Esophagus muscularis mucosa (tissue), 4 donors: ENCODE measurements around the gene MLKL. TPM values are rescaled to one million over a fixed set of nuclear protein-coding genes. Genes with fewer than 3 reads are reported as not detected.

Source experiments
- DNase-seq: peaks from one replicate; pipeline ENCODE4 v3.0.0-alpha.2; 2017; ENCODE audit errors: extremely low spot score
- H3K27ac ChIP-seq, 4 donors: fragments of 200-600 bp; sonication (generic); replicated peaks in 1 of 4; 1 replicate in 3 of 4; 2 replicates in 1 of 4; pipeline ENCODE4 v1.5.1; 2016 to 2019; ENCODE audit warnings: mild to moderate bottlenecking in 1 of 4
- H3K27me3 ChIP-seq, 4 donors: fragments of 200-600 bp; sonication (generic); one replicate each; pipeline versions ENCODE4 v1.5.1 to v1.6.0; 2016 to 2019
- H3K36me3 ChIP-seq, 4 donors: fragments of 200-600 bp; sonication (generic); one replicate each; pipeline ENCODE4 v1.5.1; 2016 to 2019
- H3K4me1 ChIP-seq, 4 donors: fragments of 200-600 bp; sonication (generic); one replicate each; pipeline ENCODE4 v1.5.1; 2016 to 2019
- H3K4me3 ChIP-seq, 4 donors: fragments of 200-600 bp; sonication (generic); 1 replicate in 2 of 4; 2 replicates in 2 of 4; pipeline ENCODE4 v1.5.1; 2016 to 2019; ENCODE audit warnings: mild to moderate bottlenecking in 4 of 4, moderate library complexity in 1 of 4
- H3K9me3 ChIP-seq, 4 donors: fragments of 200-600 bp; sonication (generic); 1 replicate in 3 of 4; 2 replicates in 1 of 4; pipeline ENCODE4 v1.5.1; 2016 to 2019
- CTCF ChIP-seq, 3 experiments: fragments of 200-600 bp in 2 of 3; fragments of 450-650 bp in 1 of 3; sonication (generic) in 2 of 3; IDR thresholded peaks; one replicate each; pipeline ENCODE4 v1.5.1; 2017 to 2019; ENCODE audit warnings: antibody characterized with exemption in 3 of 3, mild to moderate bottlenecking in 2 of 3, moderate library complexity in 1 of 3
- EP300 ChIP-seq: sonication (generic); formaldehyde crosslinking; IDR thresholded peaks from one replicate; pipeline ENCODE4 v1.6.1; 2017; ENCODE audit warnings: antibody characterized with exemption
- POLR2A ChIP-seq: fragments of 450-650 bp; IDR thresholded peaks from one replicate; pipeline ENCODE4 v1.6.1; 2017; ENCODE audit warnings: antibody characterized with exemption, moderate library complexity, mild to moderate bottlenecking, low read depth
- POLR2AphosphoS5 ChIP-seq, 2 donors: sonication (generic); formaldehyde crosslinking; IDR thresholded peaks; one replicate each; pipeline ENCODE4 v1.6.1; 2017; ENCODE audit warnings: antibody characterized with exemption in 2 of 2
- WGBS: methylation state at CpG from one replicate; pipeline ENCODE4 v1.1.5; 2018; 5-methylcytosine and 5-hydroxymethylcytosine counted together
- intact Hi-C: fragments of 100-400 bp; cut with DNase I; formaldehyde crosslinking; loops from one replicate; pipeline ENCODE4 v1.15.1; 2023
- total RNA-seq, 4 donors: library from RNA; depleted of rRNA; stranded (reverse); fragments of >200 nt; gene quantifications; one replicate each; pipeline versions ENCODE4 v1.1.0 to v1.2.1, GENCODE V29; 2016

The MLKL gene
- 10 to 100 TPM in 1 of 4 donors, 1 to 10 TPM in 3; 5.8 to 19.9 (median 7.3) TPM for total RNA-seq

- TF ChIP-seq POLR2AphosphoS5 (IDR thresholded peaks at IDR 0.05) (peak; percentile 27 to 62), CTCF (IDR thresholded peaks at IDR 0.05) (no peak)
- intact Hi-C loops = no loop called here
- no peak for DNase-seq
Measured at GRCh38 chr16:74700438-74701225, at the start of gene MLKL. Gene MLKL (minus strand): TSS chr16:74700862. CDS start chr16:74695757, 5,105 bp downstream.

GRCh38 chr16:74749291-74750055 lies 48.8 kb upstream of the MLKL start:
- no peak for DNase-seq
- Histone ChIP-seq H3K4me3 (no peak overlapping the region), H3K4me1 (no peaks in the 10 kb centered on the region), H3K27ac (peak overlapping the region in 2 of 4 donors; percentile 18 to 34), H3K36me3 (no peaks in the 10 kb centered on the region), H3K27me3 (peaks cover 0 to 22% (median 0%) of the 10 kb centered on the region in 4 donors), H3K9me3 (no peaks in the 10 kb centered on the region)
- intact Hi-C loops = no loop called here
- 65% methylated on average over 19 of the region's 20 CpGs for WGBS
- no peak for TF ChIP-seq POLR2A
- TF ChIP-seq EP300 = no peak
- no peak for TF ChIP-seq CTCF (IDR thresholded peaks at IDR 0.05)
- TF ChIP-seq POLR2AphosphoS5 (IDR thresholded peaks at IDR 0.05) = no peak

More at GRCh38 chr16:74700438-74701225, at the start of gene MLKL:
- H3K27ac ChIP-seq = peak within 1 kb of the TSS; percentile 74 to 82 (median 78)
- WGBS = 3% methylated on average over 17 of the region's 35 CpGs
- peaks cover 6 to 38% (median 32%) of the 10 kb centered on the region in 4 donors for H3K4me1 ChIP-seq
- H3K36me3 ChIP-seq = no peaks in the 10 kb centered on the region
- peak within 1 kb of the TSS; percentile 67 to 86 (median 75) for H3K4me3 ChIP-seq
- no peaks in the 10 kb centered on the region for H3K27me3 ChIP-seq
- no peaks in the 10 kb centered on the region for H3K9me3 ChIP-seq

- Histone ChIP-seq H3K27me3 (peaks cover 0 to 22% (median 0%) of the 10 kb centered on the region in 4 donors), H3K4me3 (no peak overlapping the region), H3K27ac (peak overlapping the region in 3 of 4 donors; percentile 6 to 47 (median 18)), H3K4me1 (peaks cover 0 to 8% (median 7%) of the 10 kb centered on the region in 4 donors), H3K9me3 (no peaks in the 10 kb centered on the region), H3K36me3 (no peaks in the 10 kb centered on the region)
- DNase-seq = no peak
- intact Hi-C loops = no loop called here
- 90% methylated on average over 19 of the region's 19 CpGs for WGBS
- TF ChIP-seq POLR2A = no peak
- no peak for TF ChIP-seq EP300
- TF ChIP-seq CTCF (IDR thresholded peaks at IDR 0.05) = no peak
- no peak for TF ChIP-seq POLR2AphosphoS5 (IDR thresholded peaks at IDR 0.05)
Measured at GRCh38 chr16:74748616-74749026, 48.0 kb upstream of the MLKL start.

GRCh38 chr16:74747716-74748615 lies 47.3 kb upstream of the MLKL start:
- H3K9me3 ChIP-seq = no peaks in the 10 kb centered on the region
- WGBS = 78% methylated on average over 21 of the region's 32 CpGs
- no peak for DNase-seq
- H3K4me3 ChIP-seq = no peak overlapping the region
- no peaks in the 10 kb centered on the region for H3K36me3 ChIP-seq
- intact Hi-C loops = no loop called here
- H3K4me1 ChIP-seq = peaks cover 0 to 14% (median 13%) of the 10 kb centered on the region in 4 donors
- peaks cover 0 to 18% (median 0%) of the 10 kb centered on the region in 4 donors for H3K27me3 ChIP-seq
- peak overlapping the region in 3 of 4 donors; percentile 6 to 47 (median 28) for H3K27ac ChIP-seq
- no peak for TF ChIP-seq POLR2AphosphoS5 (IDR thresholded peaks at IDR 0.05)
- TF ChIP-seq POLR2A = no peak
- TF ChIP-seq CTCF (IDR thresholded peaks at IDR 0.05) = no peak
- TF ChIP-seq EP300 = no peak
